HFFc6 (cell line): ENCODE results near the gene VSIR. TPM values are rescaled to one million over a fixed set of nuclear protein-coding genes. Genes with fewer than 3 reads are reported as not detected.

Experiments
- DNase-seq: peaks from one replicate; pipeline ENCODE4 v3.0.0-alpha.2; 2018
- H3K27ac Mint-ChIP-seq: 2 replicates; pipeline ENCODE4 v1.8.0; 2020; ENCODE audit warnings: mild to moderate bottlenecking, mixed read lengths
- H3K27me3 Mint-ChIP-seq: 2 replicates; pipeline ENCODE4 v1.8.0; 2021; ENCODE audit warnings: mild to moderate bottlenecking, moderate library complexity, mixed read lengths; ENCODE audit not compliant: insufficient read depth
- H3K36me3 Mint-ChIP-seq: 2 replicates; pipeline ENCODE4 v1.8.0; 2021; ENCODE audit warnings: low read depth, mixed read lengths
- H3K4me1 Mint-ChIP-seq: 2 replicates; pipeline ENCODE4 v1.8.0; 2020; ENCODE audit warnings: low read depth, mixed read lengths
- H3K4me3 Mint-ChIP-seq: 2 replicates; pipeline ENCODE4 v1.8.0; 2020; ENCODE audit warnings: mild to moderate bottlenecking, moderate library complexity, mixed read lengths
- H3K9me3 Mint-ChIP-seq: 2 replicates; pipeline ENCODE4 v1.8.0; 2020; ENCODE audit warnings: mild to moderate bottlenecking, mixed read lengths
- microRNA-seq: library from miRNA; unstranded; fragments of <30 nt; microRNA quantifications from one replicate; pipeline ENCODE4, GENCODE V29; 2019
- total RNA-seq, 6 experiments: library from RNA; stranded (reverse); fragmentation: NEBNext Ultra II Directional; extraction: Animal tissue kit (Norgen Biotek cat#: 25700); gene quantifications; 2 replicates in 1 of 6; 3 replicates in 5 of 6; pipeline ENCODE4 v1.2.3, GENCODE V29; 2021
- TF ChIP-seq, protein P1 (sequence below): fragments of 200-600 bp; sonication (generic); IDR thresholded peaks from 2 replicates; pipeline ENCODE4 v1.5.0; 2021; ENCODE audit warnings: antibody characterized with exemption, mild to moderate bottlenecking

Gene VSIR
- total RNA-seq, 6 experiments from 2014 or later: 24.3 to 36.2 (median 29.0) TPM

DNA sequence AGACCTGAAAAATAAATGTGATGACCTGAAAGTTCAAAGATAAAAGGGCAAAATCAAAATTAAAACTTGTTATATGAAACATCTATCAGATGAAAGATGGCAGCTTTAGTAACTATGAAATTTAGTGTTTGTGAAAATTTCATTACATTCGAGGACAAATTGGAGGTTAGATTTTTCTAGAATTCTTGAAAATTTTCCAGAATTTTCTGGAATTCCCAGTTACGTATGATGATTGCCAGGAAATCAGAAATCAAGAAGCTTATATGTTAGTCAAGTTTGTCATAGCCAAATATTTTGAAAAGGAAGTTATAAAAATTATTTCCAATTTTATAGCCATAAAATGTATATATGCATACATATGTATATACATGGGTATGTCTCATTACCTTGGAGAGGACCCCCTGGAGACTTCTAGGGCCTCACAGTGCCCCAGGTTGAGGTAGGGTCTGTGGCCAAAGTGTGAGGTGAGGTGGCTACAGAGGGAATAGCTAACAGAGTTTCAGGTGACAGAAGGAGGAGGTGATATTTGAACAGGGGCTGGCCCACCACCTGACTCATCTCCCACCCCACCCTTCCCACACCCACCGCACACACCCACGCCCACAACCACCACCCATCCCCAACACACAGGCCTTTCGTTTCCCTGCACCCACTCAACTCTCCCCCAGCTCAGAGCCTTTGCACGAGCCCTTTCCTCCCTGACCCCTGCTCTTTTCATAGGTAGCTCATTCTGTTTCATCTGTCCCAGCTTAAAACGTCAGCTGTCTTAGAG lies 75.2 kb downstream of the VSIR start:
- DNase-seq: no peak
- no peaks in the 10 kb centered on the region for H3K36me3 Mint-ChIP-seq
- no peak overlapping the region for H3K4me3 Mint-ChIP-seq
- H3K27me3 Mint-ChIP-seq: peaks cover 40% of the 10 kb centered on the region
- H3K27ac Mint-ChIP-seq: no peak overlapping the region
- no peaks in the 10 kb centered on the region for H3K9me3 Mint-ChIP-seq
- H3K4me1 Mint-ChIP-seq: no peaks in the 10 kb centered on the region; the same call in 1 of the 2 replicates
- TF ChIP-seq, protein P1, sequence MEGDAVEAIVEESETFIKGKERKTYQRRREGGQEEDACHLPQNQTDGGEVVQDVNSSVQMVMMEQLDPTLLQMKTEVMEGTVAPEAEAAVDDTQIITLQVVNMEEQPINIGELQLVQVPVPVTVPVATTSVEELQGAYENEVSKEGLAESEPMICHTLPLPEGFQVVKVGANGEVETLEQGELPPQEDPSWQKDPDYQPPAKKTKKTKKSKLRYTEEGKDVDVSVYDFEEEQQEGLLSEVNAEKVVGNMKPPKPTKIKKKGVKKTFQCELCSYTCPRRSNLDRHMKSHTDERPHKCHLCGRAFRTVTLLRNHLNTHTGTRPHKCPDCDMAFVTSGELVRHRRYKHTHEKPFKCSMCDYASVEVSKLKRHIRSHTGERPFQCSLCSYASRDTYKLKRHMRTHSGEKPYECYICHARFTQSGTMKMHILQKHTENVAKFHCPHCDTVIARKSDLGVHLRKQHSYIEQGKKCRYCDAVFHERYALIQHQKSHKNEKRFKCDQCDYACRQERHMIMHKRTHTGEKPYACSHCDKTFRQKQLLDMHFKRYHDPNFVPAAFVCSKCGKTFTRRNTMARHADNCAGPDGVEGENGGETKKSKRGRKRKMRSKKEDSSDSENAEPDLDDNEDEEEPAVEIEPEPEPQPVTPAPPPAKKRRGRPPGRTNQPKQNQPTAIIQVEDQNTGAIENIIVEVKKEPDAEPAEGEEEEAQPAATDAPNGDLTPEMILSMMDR: no peak

Small RNA genes lying within 50 kb of the gene (microRNA-seq; reads per million reads assigned to microRNA genes)
- gene MIR7152: not detected

Other genes starting within 250 kb of the VSIR start
- gene C10orf105, start 53.7 kb downstream of the VSIR start, total RNA-seq: not detected
- gene PSAP, start 77.7 kb upstream of the VSIR start, total RNA-seq: 100 to 1,000 TPM; 375 to 549 (median 404) TPM
- 10 to 100 TPM; 34.9 to 48.1 (median 40.3) TPM for gene CHST3, start 190.9 kb upstream of the VSIR start, total RNA-seq